HepG2 (cell line): ENCODE results near the gene RABGAP1L. TPM values are rescaled to one million over a fixed set of nuclear protein-coding genes. Genes with fewer than 3 reads are reported as not detected.

ENCODE experiments used
- ARID2 ChIP-seq: sonication (generic); formaldehyde crosslinking; IDR thresholded peaks from 2 replicates; pipeline ENCODE4 v1.8.1; 2022; ENCODE audit warnings: mild to moderate bottlenecking, missing genetic modification reagents, borderline replicate concordance
- HMGXB4 ChIP-seq, 2 experiments: sonication (generic) in 1 of 2; formaldehyde crosslinking in 1 of 2; IDR thresholded peaks; 2 replicates each; pipeline versions ENCODE4 v1.4.0 to v1.6.1; 2018 to 2020; ENCODE audit warnings: missing genetic modification reagents in 2 of 2, borderline replicate concordance in 1 of 2, low read depth in 1 of 2, mild to moderate bottlenecking in 1 of 2, missing biosample characterization in 1 of 2
- ONECUT2 ChIP-seq: sonication (generic); formaldehyde crosslinking; IDR thresholded peaks from 2 replicates; pipeline ENCODE4 v1.4.0; 2020; ENCODE audit warnings: missing genetic modification reagents
- PRPF4 ChIP-seq: fragments of 200-400 bp; formaldehyde crosslinking; IDR thresholded peaks from 2 replicates; pipeline ENCODE4 v1.6.1; 2016; ENCODE audit warnings: low read length, low read depth; ENCODE audit not compliant: poor library complexity, severe bottlenecking
- SAP130 ChIP-seq: IDR thresholded peaks from 2 replicates; pipeline ENCODE4 v1.6.1; 2016; ENCODE audit warnings: low read depth
- TBX2 ChIP-seq: sonication (generic); formaldehyde crosslinking; IDR thresholded peaks from 2 replicates; pipeline ENCODE4 v1.5.0; 2020; ENCODE audit warnings: missing genetic modification reagents, mild to moderate bottlenecking, borderline replicate concordance
- TCF12 ChIP-seq, 2 experiments: fragments of 450-650 bp in 1 of 2; sonication (generic) in 1 of 2; formaldehyde crosslinking in 1 of 2; IDR thresholded peaks; 2 replicates each; pipeline versions ENCODE4 v1.6.1 to v1.8.0; 2017 to 2022; ENCODE audit warnings: antibody characterized with exemption in 1 of 2, mild to moderate bottlenecking in 1 of 2, missing genetic modification reagents in 1 of 2, moderate library complexity in 1 of 2
- ZNF451 ChIP-seq: sonication (generic); formaldehyde crosslinking; IDR thresholded peaks from 2 replicates; pipeline ENCODE4 v1.5.0; 2020; ENCODE audit warnings: mild to moderate bottlenecking, missing genetic modification reagents
- ZNF546 ChIP-seq: sonication (generic); formaldehyde crosslinking; conservative IDR thresholded peaks from 2 replicates; pipeline ENCODE4 v1.8.1; 2023; ENCODE audit warnings: mild to moderate bottlenecking, missing genetic modification reagents
- ZNF552 ChIP-seq: sonication (generic); formaldehyde crosslinking; IDR thresholded peaks from 2 replicates; pipeline ENCODE4 v1.9.0; 2022; ENCODE audit warnings: missing genetic modification reagents, mild to moderate bottlenecking, borderline replicate concordance
- ZNF878 ChIP-seq: sonication (generic); formaldehyde crosslinking; IDR thresholded peaks from 2 replicates; pipeline ENCODE4 v1.8.1; 2023; ENCODE audit warnings: mild to moderate bottlenecking, missing genetic modification reagents, moderate library complexity
- polyA plus RNA-seq, 8 experiments: library from polyadenylated mRNA; depleted of rRNA in 3 of 8; stranded (reverse) in 7 of 8; unstranded in 1 of 8; fragments of >200 nt; fragmentation: Illumina TruSeq in 4 of 8; extraction: Trizol in 4 of 8; gene quantifications; 2 replicates each; pipeline versions ENCODE4 v1.2.1 to v1.2.3, GENCODE V29; 2011 to 2016; ENCODE audit warnings: low read depth in 4 of 8, missing spikeins in 1 of 8, mixed read lengths in 1 of 8; ENCODE audit not compliant: insufficient read depth in 1 of 8
- total RNA-seq, 5 experiments: library from RNA; depleted of rRNA; stranded (reverse); fragments of >200 nt; fragmentation: Illumina TruSeq; extraction: Trizol; gene quantifications; 2 replicates each; pipeline ENCODE4 v1.2.3, GENCODE V29; 2016; ENCODE audit warnings: low read depth in 1 of 5
- TF ChIP-seq, protein P1 (sequence below): sonication (generic); formaldehyde crosslinking; IDR thresholded peaks from 2 replicates; pipeline ENCODE4 v1.4.0; 2020; ENCODE audit warnings: mild to moderate bottlenecking, missing genetic modification reagents
- TF ChIP-seq, protein P2 (sequence below): sonication (generic); formaldehyde crosslinking; IDR thresholded peaks from 2 replicates; pipeline ENCODE4 v1.4.0; 2020; ENCODE audit warnings: missing genetic modification reagents, borderline replicate concordance
- TF ChIP-seq, protein P3 (sequence below): IDR thresholded peaks from 2 replicates; pipeline ENCODE4 v1.6.1; 2012; ENCODE audit warnings: low read depth, low read length, improper control_type of control experiment

The RABGAP1L gene
- total and polyA plus RNA-seq, 2 of the 13 experiments (the other 11 are each of a cell fraction or from before 2014, with no cell fraction given) = 7.9 to 22.6 TPM

- TF ChIP-seq, protein P1, sequence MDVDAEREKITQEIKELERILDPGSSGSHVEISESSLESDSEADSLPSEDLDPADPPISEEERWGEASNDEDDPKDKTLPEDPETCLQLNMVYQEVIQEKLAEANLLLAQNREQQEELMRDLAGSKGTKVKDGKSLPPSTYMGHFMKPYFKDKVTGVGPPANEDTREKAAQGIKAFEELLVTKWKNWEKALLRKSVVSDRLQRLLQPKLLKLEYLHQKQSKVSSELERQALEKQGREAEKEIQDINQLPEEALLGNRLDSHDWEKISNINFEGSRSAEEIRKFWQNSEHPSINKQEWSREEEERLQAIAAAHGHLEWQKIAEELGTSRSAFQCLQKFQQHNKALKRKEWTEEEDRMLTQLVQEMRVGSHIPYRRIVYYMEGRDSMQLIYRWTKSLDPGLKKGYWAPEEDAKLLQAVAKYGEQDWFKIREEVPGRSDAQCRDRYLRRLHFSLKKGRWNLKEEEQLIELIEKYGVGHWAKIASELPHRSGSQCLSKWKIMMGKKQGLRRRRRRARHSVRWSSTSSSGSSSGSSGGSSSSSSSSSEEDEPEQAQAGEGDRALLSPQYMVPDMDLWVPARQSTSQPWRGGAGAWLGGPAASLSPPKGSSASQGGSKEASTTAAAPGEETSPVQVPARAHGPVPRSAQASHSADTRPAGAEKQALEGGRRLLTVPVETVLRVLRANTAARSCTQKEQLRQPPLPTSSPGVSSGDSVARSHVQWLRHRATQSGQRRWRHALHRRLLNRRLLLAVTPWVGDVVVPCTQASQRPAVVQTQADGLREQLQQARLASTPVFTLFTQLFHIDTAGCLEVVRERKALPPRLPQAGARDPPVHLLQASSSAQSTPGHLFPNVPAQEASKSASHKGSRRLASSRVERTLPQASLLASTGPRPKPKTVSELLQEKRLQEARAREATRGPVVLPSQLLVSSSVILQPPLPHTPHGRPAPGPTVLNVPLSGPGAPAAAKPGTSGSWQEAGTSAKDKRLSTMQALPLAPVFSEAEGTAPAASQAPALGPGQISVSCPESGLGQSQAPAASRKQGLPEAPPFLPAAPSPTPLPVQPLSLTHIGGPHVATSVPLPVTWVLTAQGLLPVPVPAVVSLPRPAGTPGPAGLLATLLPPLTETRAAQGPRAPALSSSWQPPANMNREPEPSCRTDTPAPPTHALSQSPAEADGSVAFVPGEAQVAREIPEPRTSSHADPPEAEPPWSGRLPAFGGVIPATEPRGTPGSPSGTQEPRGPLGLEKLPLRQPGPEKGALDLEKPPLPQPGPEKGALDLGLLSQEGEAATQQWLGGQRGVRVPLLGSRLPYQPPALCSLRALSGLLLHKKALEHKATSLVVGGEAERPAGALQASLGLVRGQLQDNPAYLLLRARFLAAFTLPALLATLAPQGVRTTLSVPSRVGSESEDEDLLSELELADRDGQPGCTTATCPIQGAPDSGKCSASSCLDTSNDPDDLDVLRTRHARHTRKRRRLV (CRISPR knock-in tag) = no peak
- TF ChIP-seq, protein P2, sequence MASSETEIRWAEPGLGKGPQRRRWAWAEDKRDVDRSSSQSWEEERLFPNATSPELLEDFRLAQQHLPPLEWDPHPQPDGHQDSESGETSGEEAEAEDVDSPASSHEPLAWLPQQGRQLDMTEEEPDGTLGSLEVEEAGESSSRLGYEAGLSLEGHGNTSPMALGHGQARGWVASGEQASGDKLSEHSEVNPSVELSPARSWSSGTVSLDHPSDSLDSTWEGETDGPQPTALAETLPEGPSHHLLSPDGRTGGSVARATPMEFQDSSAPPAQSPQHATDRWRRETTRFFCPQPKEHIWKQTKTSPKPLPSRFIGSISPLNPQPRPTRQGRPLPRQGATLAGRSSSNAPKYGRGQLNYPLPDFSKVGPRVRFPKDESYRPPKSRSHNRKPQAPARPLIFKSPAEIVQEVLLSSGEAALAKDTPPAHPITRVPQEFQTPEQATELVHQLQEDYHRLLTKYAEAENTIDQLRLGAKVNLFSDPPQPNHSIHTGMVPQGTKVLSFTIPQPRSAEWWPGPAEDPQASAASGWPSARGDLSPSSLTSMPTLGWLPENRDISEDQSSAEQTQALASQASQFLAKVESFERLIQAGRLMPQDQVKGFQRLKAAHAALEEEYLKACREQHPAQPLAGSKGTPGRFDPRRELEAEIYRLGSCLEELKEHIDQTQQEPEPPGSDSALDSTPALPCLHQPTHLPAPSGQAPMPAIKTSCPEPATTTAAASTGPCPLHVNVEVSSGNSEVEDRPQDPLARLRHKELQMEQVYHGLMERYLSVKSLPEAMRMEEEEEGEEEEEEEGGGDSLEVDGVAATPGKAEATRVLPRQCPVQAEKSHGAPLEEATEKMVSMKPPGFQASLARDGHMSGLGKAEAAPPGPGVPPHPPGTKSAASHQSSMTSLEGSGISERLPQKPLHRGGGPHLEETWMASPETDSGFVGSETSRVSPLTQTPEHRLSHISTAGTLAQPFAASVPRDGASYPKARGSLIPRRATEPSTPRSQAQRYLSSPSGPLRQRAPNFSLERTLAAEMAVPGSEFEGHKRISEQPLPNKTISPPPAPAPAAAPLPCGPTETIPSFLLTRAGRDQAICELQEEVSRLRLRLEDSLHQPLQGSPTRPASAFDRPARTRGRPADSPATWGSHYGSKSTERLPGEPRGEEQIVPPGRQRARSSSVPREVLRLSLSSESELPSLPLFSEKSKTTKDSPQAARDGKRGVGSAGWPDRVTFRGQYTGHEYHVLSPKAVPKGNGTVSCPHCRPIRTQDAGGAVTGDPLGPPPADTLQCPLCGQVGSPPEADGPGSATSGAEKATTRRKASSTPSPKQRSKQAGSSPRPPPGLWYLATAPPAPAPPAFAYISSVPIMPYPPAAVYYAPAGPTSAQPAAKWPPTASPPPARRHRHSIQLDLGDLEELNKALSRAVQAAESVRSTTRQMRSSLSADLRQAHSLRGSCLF (CRISPR knock-in tag) = no peak
- TF ChIP-seq PRPF4 = no peak
- TF ChIP-seq ARID2 (CRISPR knock-in tag) = no peak
- TF ChIP-seq, protein P3, sequence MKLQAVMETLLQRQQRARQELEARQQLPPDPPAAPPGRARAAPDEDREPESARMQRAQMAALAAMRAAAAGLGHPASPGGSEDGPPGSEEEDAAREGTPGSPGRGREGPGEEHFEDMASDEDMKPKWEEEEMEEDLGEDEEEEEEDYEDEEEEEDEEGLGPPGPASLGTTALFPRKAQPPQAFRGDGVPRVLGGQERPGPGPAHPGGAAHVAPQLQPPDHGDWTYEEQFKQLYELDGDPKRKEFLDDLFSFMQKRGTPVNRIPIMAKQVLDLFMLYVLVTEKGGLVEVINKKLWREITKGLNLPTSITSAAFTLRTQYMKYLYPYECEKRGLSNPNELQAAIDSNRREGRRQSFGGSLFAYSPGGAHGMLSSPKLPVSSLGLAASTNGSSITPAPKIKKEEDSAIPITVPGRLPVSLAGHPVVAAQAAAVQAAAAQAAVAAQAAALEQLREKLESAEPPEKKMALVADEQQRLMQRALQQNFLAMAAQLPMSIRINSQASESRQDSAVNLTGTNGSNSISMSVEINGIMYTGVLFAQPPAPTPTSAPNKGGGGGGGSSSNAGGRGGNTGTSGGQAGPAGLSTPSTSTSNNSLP = peak; percentile 69
- TF ChIP-seq ZNF552 (CRISPR knock-in tag) = no peak
- no peak for TF ChIP-seq ZNF451 (CRISPR knock-in tag)
- TF ChIP-seq ZNF546 (CRISPR knock-in tag) = no peak
- TF ChIP-seq HMGXB4 (CRISPR knock-in tag; IDR thresholded peaks at IDR 0.05; ENCODE audit: borderline replicate concordance in 1 of 2, low read depth in 1 of 2) = no peak
- peak; percentile 25; the same call in 1 of the 2 replicates for TF ChIP-seq TBX2 (CRISPR knock-in tag)
- no peak for TF ChIP-seq TCF12 (IDR thresholded peaks at IDR 0.05)
- no peak for TF ChIP-seq TCF12 (CRISPR knock-in tag; IDR thresholded peaks at IDR 0.05)
- no peak for TF ChIP-seq ZNF878
- peak; percentile 83 for TF ChIP-seq ONECUT2 (CRISPR knock-in tag)
- 0 out of 2 replicates have a peak, but pooled peaks have one; percentile 25 for TF ChIP-seq SAP130
Measured at GRCh38 chr1:174204697-174205308, 45.5 kb downstream of the RABGAP1L start (continued).
